Skeletal muscle tissue (tissue), 5 donors: ENCODE data around the gene ADIPOR1. TPM values are rescaled to one million over a fixed set of nuclear protein-coding genes. Genes with fewer than 3 reads are reported as not detected.
"Not testable (repeated sequence)": the region's sequence is repeated elsewhere in the genome, so short reads cannot be mapped to it uniquely, and the experiment has no call there.

Experiments
- H3K27ac ChIP-seq: one replicate; pipeline ENCODE4 v1.7.0; 2013; ENCODE audit warnings: mild to moderate bottlenecking, low read depth, low read length, inconsistent platforms
- H3K27me3 ChIP-seq, 3 donors: one replicate each; pipeline ENCODE4 v1.7.0; 2013; ENCODE audit warnings: low read length in 3 of 3; ENCODE audit not compliant: control insufficient read depth in 3 of 3, insufficient read depth in 3 of 3
- H3K36me3 ChIP-seq, 3 donors: one replicate each; pipeline ENCODE4 v1.7.0; 2013; ENCODE audit warnings: low read length in 3 of 3; ENCODE audit not compliant: control insufficient read depth in 3 of 3, insufficient read depth in 3 of 3
- H3K4me1 ChIP-seq, 3 donors: one replicate each; pipeline ENCODE4 v1.7.0; 2013; ENCODE audit warnings: low read length in 3 of 3, mild to moderate bottlenecking in 3 of 3; ENCODE audit not compliant: control insufficient read depth in 3 of 3, insufficient read depth in 3 of 3
- H3K4me3 ChIP-seq, 3 donors: one replicate each; pipeline ENCODE4 v1.7.0; 2013; ENCODE audit warnings: low read length in 3 of 3
- H3K9ac ChIP-seq, 3 donors: one replicate each; pipeline ENCODE4 v1.7.0; 2013; ENCODE audit warnings: low read length in 3 of 3, mild to moderate bottlenecking in 3 of 3, moderate library complexity in 2 of 3, low read depth in 1 of 3
- H3K9me3 ChIP-seq, 3 donors: one replicate each; pipeline ENCODE4 v1.7.0; 2013; ENCODE audit warnings: low read length in 3 of 3; ENCODE audit not compliant: control insufficient read depth in 3 of 3
- small RNA-seq: library from RNA; depleted of rRNA; stranded (forward); fragments of <200 nt; gene quantifications from one replicate; pipeline ENCODE3, GENCODE V24; 2014
- total RNA-seq: library from RNA; depleted of rRNA; stranded (reverse); fragments of >200 nt; gene quantifications from one replicate; pipeline ENCODE4 v1.2.3, GENCODE V29; 2014
- donor health status: Osteomylitis.

Gene ADIPOR1
- total RNA-seq, 1 donor from 2014 or later, result 96.6 TPM

GRCh38 chr1:202915146-202915545 is 43.0 kb downstream of the ADIPOR1 start:
- no peaks in the 10 kb centered on the region for H3K27me3 ChIP-seq
- H3K27ac ChIP-seq, result no peak overlapping the region
- peaks cover 32 to 73% (median 67%) of the 10 kb centered on the region in 3 donors for H3K36me3 ChIP-seq
- no peaks in the 10 kb centered on the region for H3K4me1 ChIP-seq
- no peaks in the 10 kb centered on the region for H3K9me3 ChIP-seq
- H3K4me3 ChIP-seq, result no peak overlapping the region
- no peak overlapping the region for H3K9ac ChIP-seq

- H3K4me3 ChIP-seq, H3K27me3 ChIP-seq, H3K27ac ChIP-seq, H3K4me1 ChIP-seq, H3K9me3 ChIP-seq, H3K9ac ChIP-seq: not testable (repeated sequence)
- peaks cover 34 to 80% (median 73%) of the 10 kb centered on the region in 3 donors for H3K36me3 ChIP-seq
These were observed 45.6 kb downstream of the ADIPOR1 start for GRCh38 chr1:202912476-202912875.

GRCh38 chr1:202909494-202909893 is 48.6 kb downstream of the ADIPOR1 start:
- no peaks in the 10 kb centered on the region for H3K9me3 ChIP-seq
- no peak overlapping the region for H3K9ac ChIP-seq
- H3K36me3 ChIP-seq, result peaks cover 25 to 65% (median 60%) of the 10 kb centered on the region in 3 donors
- no peak overlapping the region for H3K4me3 ChIP-seq
- no peaks in the 10 kb centered on the region for H3K4me1 ChIP-seq
- no peaks in the 10 kb centered on the region for H3K27me3 ChIP-seq
- H3K27ac ChIP-seq, result no peak overlapping the region

GRCh38 chr1:202908998-202909397 is 49.1 kb downstream of the ADIPOR1 start:
- Histone ChIP-seq H3K27me3 (no peaks in the 10 kb centered on the region), H3K4me1 (no peaks in the 10 kb centered on the region), H3K27ac (no peak overlapping the region), H3K9ac (no peak overlapping the region), H3K36me3 (peaks cover 24 to 65% (median 57%) of the 10 kb centered on the region in 3 donors), H3K9me3 (no peaks in the 10 kb centered on the region), H3K4me3 (no peak overlapping the region)

GRCh38 chr1:202905331-202905730 is 52.8 kb downstream of the ADIPOR1 start:
- H3K36me3 ChIP-seq, result peaks cover 18 to 40% (median 37%) of the 10 kb centered on the region in 3 donors

GRCh38 chr1:202903808-202904207 is 54.3 kb downstream of the ADIPOR1 start:
- peaks cover 19 to 28% (median 23%) of the 10 kb centered on the region in 3 donors for H3K36me3 ChIP-seq
- not testable (repeated sequence) for H3K9ac ChIP-seq, H3K27ac ChIP-seq, H3K9me3 ChIP-seq, H3K27me3 ChIP-seq, H3K4me3 ChIP-seq, H3K4me1 ChIP-seq

More at GRCh38 chr1:202905331-202905730, 52.8 kb downstream of the ADIPOR1 start:
- Histone ChIP-seq H3K27me3 (no peaks in the 10 kb centered on the region), H3K27ac (no peak overlapping the region), H3K9ac (no peak overlapping the region), H3K4me3 (no peak overlapping the region), H3K9me3 (no peaks in the 10 kb centered on the region), H3K4me1 (no peaks in the 10 kb centered on the region)

GRCh38 chr1:202901555-202901954 is 56.6 kb downstream of the ADIPOR1 start:
- peaks cover 15 to 21% (median 15%) of the 10 kb centered on the region in 3 donors for H3K36me3 ChIP-seq
- H3K4me3 ChIP-seq, result no peak overlapping the region
- H3K9me3 ChIP-seq, result no peaks in the 10 kb centered on the region
- no peaks in the 10 kb centered on the region for H3K27me3 ChIP-seq
- H3K9ac ChIP-seq, result no peak overlapping the region
- H3K27ac ChIP-seq, result no peak overlapping the region
- no peaks in the 10 kb centered on the region for H3K4me1 ChIP-seq

GRCh38 chr1:202892501-202892900 is 65.6 kb downstream of the ADIPOR1 start:
- Histone ChIP-seq H3K27me3 (no peaks in the 10 kb centered on the region), H3K4me1 (peaks cover 6 to 9% (median 7%) of the 10 kb centered on the region in 3 donors), H3K36me3 (peaks cover 41 to 61% (median 49%) of the 10 kb centered on the region in 3 donors), H3K9ac (no peak overlapping the region), H3K4me3 (no peak overlapping the region), H3K9me3 (no peaks in the 10 kb centered on the region), H3K27ac (no peak overlapping the region)

Small RNAs within 50 kb of the gene (small RNA-seq; reads per million reads assigned to genes)
- not detected for gene RF00019

Other genes starting within 250 kb of the ADIPOR1 start
- gene SYT2, start 247.9 kb downstream of the ADIPOR1 start, total RNA-seq, result under 0.01 TPM
- 93.4 TPM for gene KDM5B, start 149.9 kb downstream of the ADIPOR1 start, total RNA-seq
- gene PCAT6, start 147.4 kb downstream of the ADIPOR1 start, total RNA-seq, result not detected
- 6.8 TPM for gene RABIF, start 69.2 kb downstream of the ADIPOR1 start, total RNA-seq
- gene KLHL12, start 31.1 kb downstream of the ADIPOR1 start, total RNA-seq, result 15.1 TPM
- gene CYB5R1, start 8.9 kb upstream of the ADIPOR1 start, total RNA-seq, result 68.4 TPM
- gene TMEM183A, start 49.1 kb upstream of the ADIPOR1 start, total RNA-seq, result 42.3 TPM
- 15.7 TPM for gene PPFIA4, start 68.2 kb upstream of the ADIPOR1 start, total RNA-seq
- 247 TPM for gene MYOG, start 127.7 kb upstream of the ADIPOR1 start, total RNA-seq
- gene ADORA1, start 169.4 kb upstream of the ADIPOR1 start, total RNA-seq, result 2.1 TPM
- gene MYBPH, start 217.5 kb upstream of the ADIPOR1 start, total RNA-seq, result 27.7 TPM
- gene CHI3L1, start 228.4 kb upstream of the ADIPOR1 start, total RNA-seq, result 1.0 TPM